B cell (primary cell): ENCODE measurements around the gene MYRIP. TPM values are rescaled to one million over a fixed set of nuclear protein-coding genes. Genes with fewer than 3 reads are reported as not detected.

Experiments used
- ATAC-seq: fragments of 200-7000 bp; cut with Tn5 transposase; one replicate; pipeline ENCODE4 v1.10.0; 2021; ENCODE audit warnings: low read depth, mild to moderate bottlenecking, moderate number of reproducible peaks, moderate library complexity
- CTCF ChIA-PET: fragments of 350-600 bp; sonication (Branson Sonifier 250); formaldehyde crosslinking; loops from one replicate; lab custom pipeline; 2021; ENCODE audit warnings: antibody characterized with exemption, inconsistent platforms; lab: Charles Lee
- POLR2A ChIA-PET: fragments of 350-600 bp; sonication (Branson Sonifier 250); formaldehyde crosslinking; loops from one replicate; lab custom pipeline; 2021; ENCODE audit warnings: antibody characterized with exemption; lab: Charles Lee
- DNase-seq: peaks from one replicate; pipeline ENCODE4 v3.0.0; 2013
- H2AFZ ChIP-seq: 2 replicates; pipeline ENCODE4 v1.6.1; 2012; ENCODE audit warnings: mild to moderate bottlenecking, low read depth, low read length; ENCODE audit not compliant: insufficient read depth, poor library complexity, severe bottlenecking
- H3K27ac ChIP-seq, 2 donors: 1 replicate in 1 of 2; 2 replicates in 1 of 2; pipeline ENCODE4 v1.5.1; 2012 to 2013; ENCODE audit warnings: low read length in 2 of 2, mild to moderate bottlenecking in 2 of 2, moderate library complexity in 1 of 2
- H3K27me3 ChIP-seq, 4 experiments: fragments of 200-600 bp in 1 of 4; sonication (generic) in 1 of 4; replicated peaks in 1 of 4; 1 replicate in 2 of 4; 2 replicates in 2 of 4; pipeline versions ENCODE4 v1.6.1 to v1.7.0; 2013 to 2016; ENCODE audit warnings: low read length in 3 of 4, mild to moderate bottlenecking in 2 of 4, mixed read lengths in 1 of 4, moderate library complexity in 1 of 4; ENCODE audit not compliant: insufficient read depth in 4 of 4, control insufficient read depth in 3 of 4; ENCODE audit errors: control extremely low read depth in 1 of 4
- H3K36me3 ChIP-seq, 2 experiments: replicated peaks in 1 of 2; 1 replicate in 1 of 2; 2 replicates in 1 of 2; pipeline versions ENCODE4 v1.6.1 to v1.7.1; 2013; ENCODE audit warnings: low read length in 1 of 2; ENCODE audit not compliant: insufficient read depth in 2 of 2, control insufficient read depth in 1 of 2; ENCODE audit errors: control extremely low read depth in 1 of 2, extremely low read depth in 1 of 2
- H3K4me1 ChIP-seq, 2 donors: fragments of 200-600 bp in 1 of 2; sonication (generic) in 1 of 2; 1 replicate in 1 of 2; 2 replicates in 1 of 2; pipeline versions ENCODE4 v1.5.1 to v1.6.1; 2013 to 2017; ENCODE audit warnings: low read length in 2 of 2; ENCODE audit not compliant: control insufficient read depth in 2 of 2, insufficient read depth in 2 of 2
- H3K4me2 ChIP-seq: replicated peaks from 2 replicates; pipeline ENCODE3; 2012; ENCODE audit warnings: mild to moderate bottlenecking, low read depth, low read length; ENCODE audit not compliant: poor library complexity, severe bottlenecking
- H3K4me3 ChIP-seq, 5 experiments: fragments of 200-600 bp in 1 of 5; sonication (generic) in 1 of 5; 1 replicate in 3 of 5; 2 replicates in 2 of 5; pipeline versions ENCODE4 v1.5.1 to v1.7.0; 2011 to 2016; ENCODE audit warnings: low read length in 4 of 5, mild to moderate bottlenecking in 4 of 5, low read depth in 2 of 5, control low read depth in 1 of 5, moderate library complexity in 1 of 5; ENCODE audit not compliant: insufficient read depth in 1 of 5; ENCODE audit errors: control extremely low read depth in 1 of 5, extremely low read depth in 1 of 5
- H3K79me2 ChIP-seq: fragments of 200-600 bp; sonication (generic); one replicate; pipeline ENCODE4 v1.6.0; 2016; ENCODE audit warnings: low read length; ENCODE audit not compliant: control insufficient read depth, insufficient read depth
- H3K9ac ChIP-seq: fragments of 200-600 bp; sonication (generic); 2 replicates; pipeline ENCODE4 v1.6.1; 2017; ENCODE audit warnings: mild to moderate bottlenecking, low read length, moderate library complexity
- H3K9me3 ChIP-seq, 3 donors: one replicate each; pipeline versions ENCODE4 v1.6.1 to v1.7.1; 2013; ENCODE audit warnings: low read length in 2 of 3; ENCODE audit not compliant: control insufficient read depth in 2 of 3, insufficient read depth in 1 of 3; ENCODE audit errors: control extremely low read depth in 1 of 3
- H4K20me1 ChIP-seq: 2 replicates; pipeline ENCODE4 v1.6.0; 2012; ENCODE audit warnings: mild to moderate bottlenecking, low read length; ENCODE audit not compliant: insufficient read depth, control insufficient read depth, poor library complexity, severe bottlenecking
- H3K27ac Mint-ChIP-seq: one replicate; pipeline ENCODE4 v1.8.0; 2021; ENCODE audit warnings: mixed read lengths
- H3K27me3 Mint-ChIP-seq: one replicate; pipeline ENCODE4 v1.8.0; 2021; ENCODE audit warnings: mixed read lengths
- H3K4me1 Mint-ChIP-seq: one replicate; pipeline ENCODE4 v1.8.0; 2021; ENCODE audit warnings: mixed read lengths
- H3K4me3 Mint-ChIP-seq: one replicate; pipeline ENCODE4 v1.8.0; 2021; ENCODE audit warnings: mixed read lengths
- H3K9me3 Mint-ChIP-seq: one replicate; pipeline ENCODE4 v1.8.0; 2022; ENCODE audit warnings: mixed read lengths; ENCODE audit not compliant: insufficient read depth
- CTCF ChIP-seq: fragments of 200-600 bp; IDR thresholded peaks from one replicate; pipeline ENCODE4 v1.8.0; 2022; ENCODE audit warnings: antibody characterized with exemption, mild to moderate bottlenecking
- EZH2 ChIP-seq: IDR thresholded peaks from 2 replicates; pipeline ENCODE4 v1.6.1; 2012; ENCODE audit warnings: borderline replicate concordance, low read depth, mild to moderate bottlenecking, moderate library complexity, low read length; ENCODE audit not compliant: insufficient read depth, poor library complexity, severe bottlenecking
- WGBS: methylation state at CpG from one replicate; pipeline ENCODE4 v1.1.5; 2013; ENCODE audit warnings: missing lambda C conversion rate; ENCODE audit not compliant: insufficient coverage; 5-methylcytosine and 5-hydroxymethylcytosine counted together
- intact Hi-C: fragments of 100-400 bp; cut with micrococcal nuclease; formaldehyde crosslinking; loops from one replicate; pipeline ENCODE4 v1.10.0; 2022
- polyA plus RNA-seq: library from polyadenylated mRNA; depleted of rRNA; stranded (reverse); fragments of >200 nt; gene quantifications from 2 replicates; pipeline ENCODE4 v1.2.3, GENCODE V29; 2012
- total RNA-seq, 2 donors: library from RNA; stranded (reverse); fragments of 120-200 nt in 1 of 2; gene quantifications; 1 replicate in 1 of 2; 2 replicates in 1 of 2; pipeline versions ENCODE4 v1.2.3 to v1.2.4, GENCODE V29; 2013 to 2022

The MYRIP gene
- total and polyA plus RNA-seq, 2 donors (not counting 1 experiment from before 2014, with no cell fraction given): 0.03 to 0.10 TPM

GRCh38 chr3:40166997-40167396 is 357.6 kb downstream of the MYRIP start:
- POLR2A ChIA-PET: no interaction called here
- Histone ChIP-seq H3K36me3 (no peaks in the 10 kb centered on the region), H3K79me2 (no peaks in the 10 kb centered on the region), H3K27ac (no peak overlapping the region), H3K27me3 (no peaks in the 10 kb centered on the region), H3K4me3 (no peak overlapping the region), H2AFZ (no peak overlapping the region), H3K9me3 (no peaks in the 10 kb centered on the region), H3K4me2 (no peak overlapping the region), H4K20me1 (no peaks in the 10 kb centered on the region), H3K9ac (no peak overlapping the region), H3K4me1 (peaks cover 0 to 9% of the 10 kb centered on the region in 2 donors)
- intact Hi-C loops: no loop called here
- TF ChIP-seq EZH2 (no peak), CTCF (no peak)
- Mint-ChIP-seq H3K27me3 (peaks cover 10% of the 10 kb centered on the region), H3K4me3 (no peak overlapping the region), H3K27ac (no peak overlapping the region), H3K9me3 (no peaks in the 10 kb centered on the region), H3K4me1 (peaks cover 11% of the 10 kb centered on the region)
- CTCF ChIA-PET: interaction anchor here (1.0 kb wide), 1 partner anchor 12 kb away, joined by 3 read pairs; no protein-coding TSS in a partner anchor
- ATAC-seq: no peak
- WGBS: 14% methylated on average over 1 of the region's 2 CpGs
- no peak for DNase-seq

DNA sequence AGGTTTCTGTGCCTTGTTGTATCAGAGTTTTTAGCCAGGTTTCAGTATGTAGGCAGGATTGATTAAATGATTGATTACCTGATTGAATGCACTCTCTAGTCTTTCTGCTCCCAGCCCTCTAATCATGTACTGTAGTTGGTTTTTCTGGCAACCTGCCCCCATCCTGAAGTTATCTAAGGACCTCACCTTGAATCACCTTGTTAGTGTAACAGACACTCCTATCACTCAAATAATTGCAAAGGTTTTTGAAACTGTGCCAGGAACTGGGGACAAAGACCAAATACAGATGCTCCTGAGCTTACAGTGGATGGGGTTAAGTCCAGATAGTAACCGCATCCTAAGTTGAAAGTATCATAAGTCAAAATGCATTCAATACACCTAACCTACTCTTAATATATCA is 358.5 kb downstream of the MYRIP start:
- Histone ChIP-seq H3K4me3 (no peak overlapping the region), H3K36me3 (no peaks in the 10 kb centered on the region), H4K20me1 (no peaks in the 10 kb centered on the region), H3K27ac (no peak overlapping the region), H3K4me2 (no peak overlapping the region), H3K79me2 (no peaks in the 10 kb centered on the region), H3K4me1 (peaks cover 0 to 9% of the 10 kb centered on the region in 2 donors), H3K9ac (no peak overlapping the region), H3K27me3 (no peaks in the 10 kb centered on the region), H3K9me3 (no peaks in the 10 kb centered on the region), H2AFZ (no peak overlapping the region)
- CTCF ChIA-PET: interaction anchor here (2.1 kb wide), 1 partner anchor 11 kb away, joined by 8 read pairs; no protein-coding TSS in a partner anchor
- no peak overlapping the region for H3K27ac Mint-ChIP-seq
- intact Hi-C loops: no loop called here
- no peak for TF ChIP-seq EZH2
- no peak for TF ChIP-seq CTCF
- H3K4me1 Mint-ChIP-seq: peaks cover 11% of the 10 kb centered on the region
- no CpG with 5 or more reads among the region's 1 CpG for WGBS
- no peaks in the 10 kb centered on the region for H3K9me3 Mint-ChIP-seq
- ATAC-seq: no peak
- no peak for DNase-seq
- peaks cover 4% of the 10 kb centered on the region for H3K27me3 Mint-ChIP-seq
- H3K4me3 Mint-ChIP-seq: no peak overlapping the region
- POLR2A ChIA-PET: no interaction called here
